Transverse colon (tissue), 4 donors: ENCODE results near the gene PALM. TPM values are rescaled to one million over a fixed set of nuclear protein-coding genes. Genes with fewer than 3 reads are reported as not detected.
A peak's percentile ranks its signal among the peaks of the same experiment; 100 is the strongest.

ENCODE experiments used
- DNase-seq: peaks from one replicate; pipeline ENCODE4 v3.0.0-alpha.2; 2019
- H3K27ac ChIP-seq, 4 donors: fragments of 200-600 bp; sonication (generic); 2 replicates each; pipeline ENCODE4 v1.5.1; 2016 to 2018; ENCODE audit warnings: inconsistent platforms in 4 of 4
- H3K27me3 ChIP-seq: fragments of 200-600 bp; sonication (generic); 2 replicates; pipeline ENCODE4 v1.5.1; 2017; ENCODE audit warnings: inconsistent platforms
- H3K36me3 ChIP-seq, 4 donors: fragments of 200-600 bp; sonication (generic); 2 replicates each; pipeline ENCODE4 v1.5.1; 2017 to 2019; ENCODE audit warnings: inconsistent platforms in 4 of 4
- H3K4me1 ChIP-seq, 4 donors: fragments of 200-600 bp; sonication (generic); 2 replicates each; pipeline ENCODE4 v1.5.1; 2017 to 2020; ENCODE audit warnings: inconsistent platforms in 4 of 4
- H3K4me3 ChIP-seq, 4 donors: fragments of 200-600 bp; sonication (generic); 1 replicate in 1 of 4; 2 replicates in 3 of 4; pipeline versions ENCODE4 v1.5.1 to v1.6.1; 2017 to 2019; ENCODE audit warnings: inconsistent platforms in 4 of 4
- H3K9me3 ChIP-seq, 2 donors: fragments of 200-600 bp; sonication (generic); 2 replicates each; pipeline ENCODE4 v1.5.1; 2017 to 2019; ENCODE audit warnings: inconsistent platforms in 2 of 2
- CTCF ChIP-seq, 5 experiments: fragments of 200-600 bp in 3 of 5; fragments of 450-650 bp in 2 of 5; sonication (generic) in 3 of 5; IDR thresholded peaks; 1 replicate in 2 of 5; 2 replicates in 3 of 5; pipeline ENCODE4 v1.5.1; 2016 to 2017; ENCODE audit warnings: antibody characterized with exemption in 5 of 5, inconsistent platforms in 3 of 5, mild to moderate bottlenecking in 2 of 5, moderate library complexity in 1 of 5
- EP300 ChIP-seq: sonication (generic); formaldehyde crosslinking; IDR thresholded peaks from one replicate; pipeline ENCODE4 v1.6.1; 2017; ENCODE audit warnings: antibody characterized with exemption, low read depth
- POLR2A ChIP-seq: fragments of 450-650 bp; IDR thresholded peaks from one replicate; pipeline ENCODE4 v1.6.1; 2016; ENCODE audit warnings: antibody characterized with exemption, mild to moderate bottlenecking, moderate library complexity
- POLR2AphosphoS5 ChIP-seq, 3 donors: sonication (generic); formaldehyde crosslinking; IDR thresholded peaks; one replicate each; pipeline ENCODE4 v1.6.1; 2016; ENCODE audit warnings: antibody characterized with exemption in 3 of 3
- WGBS, 2 donors: methylation state at CpG; one replicate each; pipeline ENCODE4 v1.1.5; 2018; ENCODE audit warnings: low coverage in 1 of 2; 5-methylcytosine and 5-hydroxymethylcytosine counted together
- in situ Hi-C, 4 donors: fragments of 200-750 bp; cut with MboI; loops; one replicate each; pipeline versions ENCODE4 v1.15.0 to v1.15.1; 2017; ENCODE audit warnings: low sequenced_read_pairs in 3 of 4, low pct_ligation_motif_present in 1 of 4, low pct_unique_long_range_greater_than_20kb in 1 of 4
- intact Hi-C: fragments of 100-400 bp; cut with DNase I; formaldehyde crosslinking; loops from one replicate; pipeline ENCODE4 v1.15.1; 2023; ENCODE audit warnings: low total_unique reads
- total RNA-seq, 4 donors: library from RNA; depleted of rRNA; stranded (reverse); fragments of >200 nt; gene quantifications; one replicate each; pipeline ENCODE4 v1.1.0, GENCODE V29; 2016

Gene PALM
- total RNA-seq, 4 donors from 2014 or later, result 14.1 to 99.3 (median 29.8) TPM

GRCh38 chr19:718251-718951 is 9.7 kb downstream of the PALM start:
- Histone ChIP-seq H3K27me3 (peaks cover 52% of the 10 kb centered on the region), H3K4me3 (no peak overlapping the region), H3K4me1 (peaks cover 0 to 16% (median 10%) of the 10 kb centered on the region in 4 donors), H3K9me3 (peaks cover 0 to 5% of the 10 kb centered on the region in 2 donors), H3K36me3 (no peaks in the 10 kb centered on the region), H3K27ac (peak overlapping the region in 3 of 4 donors; percentile 2 to 57 (median 20))
- in situ Hi-C loops (no loop called here), intact Hi-C loops (no loop called here)
- no peak for DNase-seq
- no peak for TF ChIP-seq CTCF (IDR thresholded peaks at IDR 0.05)
- TF ChIP-seq EP300, result no peak
- 57% methylated on average over 23 of the region's 23 CpGs; no CpG with 5 or more reads in 1 of the 2 donors for WGBS, 2 donors

GRCh38 chr19:718991-719512 is 10.3 kb downstream of the PALM start:
- Histone ChIP-seq H3K9me3 (peaks cover 0 to 5% of the 10 kb centered on the region in 2 donors), H3K27me3 (peaks cover 52% of the 10 kb centered on the region), H3K4me3 (no peak overlapping the region), H3K36me3 (no peaks in the 10 kb centered on the region), H3K27ac (peak overlapping the region in 3 of 4 donors; percentile 2 to 57 (median 20)), H3K4me1 (peaks cover 0 to 16% (median 10%) of the 10 kb centered on the region in 4 donors)
- in situ Hi-C loops (no loop called here), intact Hi-C loops (no loop called here)
- DNase-seq, result no peak
- no peak for TF ChIP-seq EP300
- no peak for TF ChIP-seq CTCF (IDR thresholded peaks at IDR 0.05)
- TF ChIP-seq POLR2AphosphoS5 (IDR thresholded peaks at IDR 0.05), result no peak
- TF ChIP-seq POLR2A, result no peak
- WGBS, 2 donors, result 47% methylated on average over 10 of the region's 54 CpGs; no CpG with 5 or more reads in 1 of the 2 donors

- Histone ChIP-seq H3K4me1 (peaks cover 0 to 16% (median 10%) of the 10 kb centered on the region in 4 donors), H3K27me3 (peaks cover 52% of the 10 kb centered on the region), H3K27ac (peak overlapping the region; percentile 0 to 57 (median 11)), H3K36me3 (no peaks in the 10 kb centered on the region), H3K4me3 (no peak overlapping the region), H3K9me3 (peaks cover 0 to 5% of the 10 kb centered on the region in 2 donors)
- in situ Hi-C loops, result no loop called here
- intact Hi-C loops, result no loop called here
- no peak for DNase-seq
- TF ChIP-seq CTCF (IDR thresholded peaks at IDR 0.05) (no peak), POLR2A (no peak), POLR2AphosphoS5 (IDR thresholded peaks at IDR 0.05) (no peak), EP300 (no peak)
- WGBS, 2 donors, result 31% methylated on average over 60 of the region's 79 CpGs; no CpG with 5 or more reads in 1 of the 2 donors
Measured at GRCh38 chr19:719636-720344, 11.1 kb downstream of the PALM start.
